ENCODE data around the gene THSD4. TPM values are rescaled to one million over a fixed set of nuclear protein-coding genes. Genes with fewer than 3 reads are reported as not detected.

The THSD4 gene
- total RNA-seq, 1 donor from 2014 or later: not detected

- intact Hi-C loops (cut with micrococcal nuclease): loop anchor here (5.0 kb wide), 1 partner anchor 356 kb away; no protein-coding TSS in a partner anchor
Observed at GRCh38 chr15:71800835-71801745, 685.8 kb downstream of the THSD4 start.

DNA sequence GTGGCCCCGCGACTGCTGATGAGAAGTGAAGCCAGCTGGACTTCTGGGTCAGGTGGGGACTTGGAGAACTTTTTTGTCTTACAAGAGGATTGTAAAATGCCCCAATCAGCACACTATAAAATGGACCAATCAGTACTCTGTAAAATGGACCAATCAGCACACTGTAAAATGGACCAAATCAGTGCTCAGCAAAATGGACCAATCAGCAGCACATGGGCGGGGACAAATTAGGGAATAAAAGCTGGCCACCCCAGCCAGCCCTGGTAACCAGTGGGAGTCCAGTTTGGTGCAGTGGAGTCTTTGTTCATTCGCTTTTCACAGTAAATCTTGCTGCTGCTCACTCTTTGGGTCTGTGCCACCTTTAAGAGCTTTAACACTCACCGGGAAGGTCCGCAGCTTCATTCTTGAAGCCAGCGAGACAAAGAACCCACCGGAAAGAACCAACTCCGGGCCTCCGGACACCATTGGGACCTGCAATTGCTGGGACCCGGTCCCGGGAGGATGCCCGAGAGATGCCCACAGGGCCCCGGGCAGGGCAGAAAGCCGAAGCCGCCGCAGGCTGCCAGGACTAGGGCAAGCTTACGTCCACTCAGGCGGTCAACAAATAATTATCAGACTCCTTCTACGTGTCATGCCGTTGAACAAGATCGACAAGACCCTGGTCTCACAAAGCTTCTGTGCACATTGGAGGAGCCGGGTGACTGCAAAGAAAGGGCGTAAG is 686.8 kb downstream of the THSD4 start:
- intact Hi-C loops (cut with micrococcal nuclease): loop anchor here (5.0 kb wide), 1 partner anchor 355 kb away; no protein-coding TSS in a partner anchor

- intact Hi-C loops (cut with micrococcal nuclease): loop anchor here (5.0 kb wide), 1 partner anchor 355 kb away; no protein-coding TSS in a partner anchor
Observed at GRCh38 chr15:71802770-71803169, 687.5 kb downstream of the THSD4 start.

- intact Hi-C loops (cut with micrococcal nuclease): loop anchor here (5.0 kb wide), 1 partner anchor 353 kb away; no protein-coding TSS in a partner anchor
Observed at GRCh38 chr15:71804226-71804625, 689.0 kb downstream of the THSD4 start.

DNA sequence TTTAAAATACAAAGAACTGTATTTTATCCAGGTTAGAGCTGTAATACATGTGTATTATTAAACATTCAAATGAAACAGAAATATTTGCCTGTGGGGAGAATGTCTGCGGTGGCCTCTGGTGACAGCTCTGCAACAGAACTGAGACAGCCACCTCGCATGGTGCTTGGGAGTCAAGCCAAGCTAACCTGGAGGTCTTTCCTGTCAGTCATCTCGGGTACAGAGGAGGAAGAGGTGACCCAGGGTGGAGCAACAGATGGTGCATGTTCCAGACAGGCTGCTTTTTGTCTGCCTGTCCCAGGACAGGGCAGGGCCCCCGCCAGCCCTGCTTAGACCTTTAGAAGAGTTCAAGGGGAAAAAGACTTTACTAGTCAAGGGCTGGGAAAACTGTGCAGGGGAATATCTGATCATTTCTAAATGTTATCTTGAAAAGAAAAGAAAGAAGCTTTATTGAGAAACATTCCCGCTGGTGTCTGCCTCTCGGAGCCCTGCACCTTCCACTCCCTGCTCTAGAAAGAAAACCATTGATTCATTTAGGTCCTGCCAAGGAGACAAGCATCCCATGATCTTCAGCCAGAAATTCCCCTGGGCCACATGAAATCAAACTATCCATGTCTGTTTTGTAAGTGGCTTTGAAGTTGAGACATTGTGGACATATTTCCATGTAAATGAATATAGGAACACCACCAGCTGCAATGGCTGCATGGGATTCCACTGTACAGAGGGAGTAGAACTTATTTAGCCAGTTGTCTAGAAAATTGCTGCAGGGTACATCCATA is 689.6 kb downstream of the THSD4 start:
- intact Hi-C loops (cut with micrococcal nuclease): loop anchor here (5.0 kb wide), 1 partner anchor 352 kb away; no protein-coding TSS in a partner anchor

GRCh38 chr15:71806452-71806931 is 691.2 kb downstream of the THSD4 start:
- intact Hi-C loops (cut with micrococcal nuclease): no loop called here

DNA sequence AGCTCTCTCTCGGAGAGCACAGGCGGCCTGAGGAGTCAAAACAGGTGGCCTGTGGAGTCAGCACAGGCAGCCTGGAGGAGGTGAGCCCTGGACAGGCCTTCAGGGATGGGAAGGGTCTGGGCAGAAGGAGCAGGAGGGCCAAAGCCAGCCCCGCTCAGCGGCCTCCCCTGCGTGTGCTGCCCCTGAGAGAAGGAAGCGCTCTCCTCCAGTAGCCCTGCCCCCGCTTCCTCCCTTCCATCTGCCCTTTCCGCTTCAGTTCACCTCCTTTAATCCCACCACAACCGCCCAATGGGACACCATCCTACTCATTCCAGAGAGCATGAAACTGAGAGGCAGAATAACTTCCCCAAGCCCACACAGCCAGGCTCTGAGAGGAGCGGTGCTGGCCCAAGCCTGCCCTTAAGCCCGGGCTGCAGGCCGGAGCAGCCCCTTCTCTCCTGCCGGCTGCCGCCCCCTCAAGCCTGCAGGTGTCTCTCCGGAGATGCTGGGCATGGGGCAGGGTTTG is 691.9 kb downstream of the THSD4 start:
- intact Hi-C loops (cut with micrococcal nuclease): no loop called here

- intact Hi-C loops (cut with micrococcal nuclease): no loop called here
Observed at GRCh38 chr15:71807691-71808091, 692.4 kb downstream of the THSD4 start.

DNA sequence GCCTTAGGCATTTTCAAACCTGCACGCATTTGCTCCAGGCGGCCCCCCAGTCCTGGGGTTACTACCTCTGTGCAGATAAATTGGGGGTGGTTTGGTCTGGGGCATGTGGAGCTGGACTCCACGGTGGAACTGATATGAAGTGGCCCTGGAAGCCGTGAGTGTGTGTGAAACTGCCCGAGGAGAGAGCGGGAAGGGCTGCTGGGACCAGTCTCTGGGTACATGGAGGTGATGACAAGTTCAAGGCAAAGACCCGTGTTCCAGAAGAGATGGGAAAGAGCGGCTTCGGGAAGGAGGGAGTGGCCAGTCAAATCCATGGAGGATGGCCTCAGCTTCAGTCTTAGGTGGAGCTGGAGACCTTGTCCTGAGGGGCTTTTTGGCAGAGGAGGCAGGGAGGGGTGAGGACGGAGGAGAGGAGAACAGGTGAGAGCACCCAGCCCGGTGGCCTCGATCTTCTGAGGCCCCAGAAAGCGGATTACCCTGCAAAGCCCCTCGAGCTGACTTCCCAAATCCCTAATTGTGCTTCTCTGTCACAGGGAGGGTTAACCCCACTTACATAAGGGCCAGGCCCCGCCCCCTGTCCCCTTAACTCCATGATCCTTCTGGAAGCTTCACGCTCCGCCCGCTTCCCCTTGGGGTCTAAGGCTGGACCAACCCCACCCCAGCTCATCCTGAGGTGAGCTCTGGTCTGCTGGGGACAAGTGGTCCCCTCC is 693.2 kb downstream of the THSD4 start:
- intact Hi-C loops (cut with micrococcal nuclease): no loop called here

DNA sequence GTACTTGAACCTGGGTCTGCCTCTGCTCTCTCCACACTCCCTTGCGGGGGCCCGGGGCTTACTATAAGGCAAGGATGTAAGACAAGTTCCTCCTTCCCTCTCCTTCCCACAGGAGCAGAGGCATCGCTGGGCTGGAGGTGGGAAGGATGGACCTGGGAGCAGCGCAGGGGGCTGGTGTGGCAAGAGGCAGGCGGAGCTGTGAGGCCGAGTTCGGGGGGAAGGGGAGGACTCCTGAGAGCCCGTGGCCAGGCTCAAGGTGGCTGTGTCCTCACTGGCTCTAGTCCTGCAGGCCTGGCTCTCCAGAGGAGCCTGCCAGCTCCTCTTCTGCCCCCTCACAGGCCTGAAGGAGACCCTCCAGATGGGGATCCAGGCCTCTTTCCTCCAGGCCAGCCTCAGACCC is 694.1 kb downstream of the THSD4 start:
- intact Hi-C loops (cut with micrococcal nuclease): no loop called here

DNA sequence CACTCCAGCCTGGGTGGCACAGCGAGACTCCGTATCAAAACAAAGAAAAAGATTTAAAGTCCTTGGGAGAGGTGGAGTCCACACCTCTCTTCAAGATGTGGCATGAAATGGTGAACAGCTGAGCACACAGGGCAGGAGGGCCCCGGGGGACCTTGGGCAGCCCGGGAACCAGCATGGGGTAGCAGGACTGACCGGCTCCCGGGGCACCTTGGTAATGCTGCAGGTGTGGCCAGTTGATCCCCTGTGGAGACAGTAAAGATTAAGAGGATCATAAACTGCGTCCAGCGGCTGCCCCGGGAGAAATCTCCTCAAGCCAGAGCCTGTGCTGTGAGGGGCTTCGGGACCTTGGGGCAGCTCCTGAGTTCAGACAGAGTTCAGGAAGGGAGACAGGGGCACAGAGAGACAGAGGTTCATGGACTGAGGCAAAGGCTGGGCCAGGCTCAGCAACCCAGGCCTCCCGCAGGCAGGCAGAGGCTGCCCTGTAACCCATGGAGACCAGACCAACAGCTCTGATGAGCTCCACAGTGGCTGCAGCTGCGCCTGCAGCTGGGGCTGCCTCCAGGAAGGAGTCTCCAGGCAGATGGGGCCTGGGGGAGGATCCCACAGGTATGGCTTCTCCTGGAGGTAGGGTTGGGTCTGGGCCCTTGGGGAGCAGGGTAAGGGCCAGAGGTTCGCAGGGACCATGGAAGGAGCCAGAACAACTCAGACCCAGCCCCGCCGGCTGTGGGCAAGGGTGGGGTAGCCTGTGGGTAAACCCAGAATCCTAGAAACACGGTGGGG is 695.2 kb downstream of the THSD4 start, which contains the start of gene NR2E3:
NR2E3 (plus strand) TSS at position 299 of the 780 bp plus-strand sequence; CDS start at position 489, 190 bp downstream.
- intact Hi-C loops (cut with micrococcal nuclease): no loop called here

GRCh38 chr15:71811036-71811736 is 695.9 kb downstream of the THSD4 start:
- intact Hi-C loops (cut with micrococcal nuclease): no loop called here

GRCh38 chr15:71811752-71812735 is 696.8 kb downstream of the THSD4 start:
- intact Hi-C loops (cut with micrococcal nuclease): no loop called here

DNA sequence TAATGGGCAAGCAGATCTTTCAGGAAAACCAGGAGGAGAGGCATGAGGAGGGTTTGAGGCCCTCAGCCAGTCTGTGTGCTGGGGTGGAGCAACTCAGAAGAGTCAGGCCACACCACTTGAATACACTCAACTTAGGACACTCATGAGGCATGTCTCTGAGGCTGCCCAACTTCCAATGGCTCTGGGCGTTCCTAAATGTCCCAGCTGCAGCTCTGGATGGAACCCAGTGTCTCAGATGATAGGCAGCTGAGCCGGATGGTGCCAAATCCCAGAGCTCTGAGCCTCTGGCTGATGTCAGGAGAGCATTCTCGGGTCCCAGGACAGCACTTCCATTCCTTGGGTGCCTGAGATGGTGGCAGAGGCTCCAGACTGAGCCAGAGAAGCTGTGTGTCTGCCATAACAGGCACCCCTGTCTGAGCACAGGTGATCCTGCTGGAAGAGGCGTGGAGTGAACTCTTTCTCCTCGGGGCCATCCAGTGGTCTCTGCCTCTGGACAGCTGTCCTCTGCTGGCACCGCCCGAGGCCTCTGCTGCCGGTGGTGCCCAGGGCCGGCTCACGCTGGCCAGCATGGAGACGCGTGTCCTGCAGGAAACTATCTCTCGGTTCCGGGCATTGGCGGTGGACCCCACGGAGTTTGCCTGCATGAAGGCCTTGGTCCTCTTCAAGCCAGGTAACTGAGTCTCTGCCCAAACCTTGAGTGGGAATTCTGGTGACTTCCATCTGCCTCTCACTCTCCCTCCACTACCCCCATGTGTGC is 697.9 kb downstream of the THSD4 start:
- intact Hi-C loops (cut with micrococcal nuclease): no loop called here

GRCh38 chr15:71813723-71814470 is 698.6 kb downstream of the THSD4 start:
- intact Hi-C loops (cut with micrococcal nuclease): no loop called here

GRCh38 chr15:71815301-71815700 is 700.0 kb downstream of the THSD4 start:
- intact Hi-C loops (cut with micrococcal nuclease): no loop called here

Data from T-helper 2 cell treated with Interferon-gamma antibody and Interleukin-4, amounts not matched to agents 100 ng/mL and 5 ng/mL, for 36 hours (primary cell).